Heart right ventricle (tissue), 16 donors: ENCODE measurements around the gene ALS2. TPM values are rescaled to one million over a fixed set of nuclear protein-coding genes. Genes with fewer than 3 reads are reported as not detected.

Experiments used
- ATAC-seq, 8 donors: fragments of 200-7000 bp; cut with Tn5 transposase; one replicate each; pipeline ENCODE4 v1.9.1; 2020; ENCODE audit warnings: mild to moderate bottlenecking in 8 of 8, moderate library complexity in 8 of 8, moderate number of reproducible peaks in 1 of 8
- DNase-seq, 2 donors: peaks; one replicate each; pipeline ENCODE4 v3.0.0-alpha.2; 2020
- H3K27ac ChIP-seq, 10 donors: fragments of 200-600 bp; sonication (generic) in 2 of 10; one replicate each; pipeline versions ENCODE4 v1.5.0 to v1.8.0; 2020 to 2022; ENCODE audit warnings: mild to moderate bottlenecking in 3 of 10
- H3K27me3 ChIP-seq, 7 donors: fragments of 200-600 bp; one replicate each; pipeline ENCODE4 v1.8.0; 2021 to 2022; ENCODE audit warnings: mild to moderate bottlenecking in 2 of 7
- H3K36me3 ChIP-seq, 9 donors: fragments of 200-600 bp; sonication (generic) in 1 of 9; one replicate each; pipeline versions ENCODE4 v1.5.0 to v1.8.0; 2020 to 2022; ENCODE audit warnings: mild to moderate bottlenecking in 2 of 9
- H3K4me1 ChIP-seq, 9 donors: fragments of 200-600 bp; sonication (generic) in 1 of 9; one replicate each; pipeline versions ENCODE4 v1.5.0 to v1.8.0; 2020 to 2022; ENCODE audit warnings: mild to moderate bottlenecking in 4 of 9
- H3K4me3 ChIP-seq, 10 donors: fragments of 200-600 bp; sonication (generic) in 2 of 10; one replicate each; pipeline versions ENCODE4 v1.5.0 to v1.8.0; 2020 to 2022; ENCODE audit warnings: mild to moderate bottlenecking in 7 of 10, moderate library complexity in 2 of 10
- H3K9me3 ChIP-seq, 11 donors: fragments of 200-600 bp in 10 of 11; sonication (generic) in 2 of 11; one replicate each; pipeline versions ENCODE4 v1.5.0 to v1.8.0; 2013 to 2022; ENCODE audit warnings: mild to moderate bottlenecking in 2 of 11, control low read depth in 1 of 11, moderate library complexity in 1 of 11
- WGBS, 2 donors: extraction: QIAGEN DNeasy Blood & Tissue Kit; methylation state at CpG; one replicate each; pipeline ENCODE4 v1.1.7; 2013; ENCODE audit warnings: inconsistent platforms in 1 of 2; 5-methylcytosine and 5-hydroxymethylcytosine counted together
- intact Hi-C, 10 donors: fragments of 100-400 bp; cut with DNase I; formaldehyde crosslinking; loops; one replicate each; pipeline versions ENCODE4 v1.11.1 to v1.14.2; 2022
- polyA plus RNA-seq, 2 donors: library from polyadenylated mRNA; stranded (reverse); fragments of 200-250 nt; gene quantifications; one replicate each; pipeline ENCODE4 v1.2.3, GENCODE V29; 2013
- total RNA-seq, 10 donors: library from RNA; stranded (reverse); fragmentation: NEBNext Ultra II Directional in 3 of 10; extraction: Animal tissue kit (Norgen Biotek cat#: 25700) in 3 of 10; gene quantifications; one replicate each; pipeline versions ENCODE4 v1.2.1 to v1.2.4, GENCODE V29; 2021 to 2023
- TF ChIP-seq, protein P1 (sequence below), 9 donors: fragments of 200-600 bp; sonication (generic) in 2 of 9; IDR thresholded peaks; one replicate each; pipeline versions ENCODE4 v1.5.0 to v1.8.0; 2021 to 2022; ENCODE audit warnings: antibody characterized with exemption in 9 of 9, mild to moderate bottlenecking in 5 of 9, moderate library complexity in 1 of 9
- donor health status: Arrhythmogenic right ventricular cardiomyopathy.
- donor health status: ischemic (EF 13 %, LVEDD 7.1; RV severe dilation, severe dysfunction).
- donor health status: healthy with polysubstance abuse.
- donor health status: DM: no; HTN: yes; CAD: no.
- donor health status: DM: no; HTN: no; CAD: no.
- donor health status: ischemic (EF 25% LVEDD 6.9; RV normal size, moderate dysfunction).
- donor health status: ischemic (EF 25% LVEDD 5.7; RV mildly dilated, moderate dysfunction).
- donor health status: healthy.
- donor health status: DM: yes; HTN: yes; CAD: no.
- donor health status: Ischemic cardiomyopathy.
- donor health status: ischemic (EF 35%, LVEDD 5.7; RV mildly dilated, moderate dysfunction).
- donor health status: nonischemic (EF 11% LVEDD 7.7; RV severe dilation, severe dysfunction).
- donor health status: DM: yes; HTN: yes; CAD: no.
- donor health status: PGD.
- donor health status: ischemic (EF 29% LVEDD 5.4; RV normal size, mild dysfunction).
- donor health status: nonischemic (EF 23%, LVEDD 6.1; RV moderate dilation, normal function).

The ALS2 gene
- total and polyA plus RNA-seq, 12 donors: 7.8 to 49.3 (median 34.5) TPM

DNA sequence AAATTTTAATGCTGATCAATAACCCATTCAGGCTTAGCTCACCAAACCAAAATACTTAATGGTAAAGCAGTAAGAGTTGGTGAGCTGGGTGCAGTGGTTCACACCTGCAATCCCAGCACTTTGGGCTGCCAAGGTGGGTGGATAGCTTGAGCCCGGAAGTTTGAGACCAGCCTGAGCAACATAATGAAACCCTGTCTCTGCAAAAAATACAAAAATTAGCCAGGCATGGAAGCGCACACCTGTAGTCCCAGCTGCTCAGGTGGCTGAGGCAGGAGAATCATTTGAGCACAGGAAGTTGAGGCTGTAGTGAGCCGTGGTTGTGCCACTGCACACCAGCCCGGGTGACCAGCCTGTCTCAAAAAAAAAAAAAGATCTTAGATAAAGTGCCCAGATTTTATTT lies 46.6 kb downstream of the ALS2 start:
- Histone ChIP-seq H3K4me1 (no peaks in the 10 kb centered on the region), H3K36me3 (peaks cover 0 to 99% (median 59%) of the 10 kb centered on the region in 9 donors), H3K9me3 (peaks cover 0 to 17% (median 7%) of the 10 kb centered on the region in 11 donors), H3K4me3 (no peak overlapping the region), H3K27me3 (no peaks in the 10 kb centered on the region), H3K27ac (no peak overlapping the region)
- WGBS, 2 donors: 92 to 97% methylated on average over 4 of the region's 4 CpGs
- intact Hi-C loops: loop anchor here in 1 of 10 donors (10.0 kb wide), 1 partner anchor 349 kb away; no protein-coding TSS in a partner anchor
- ATAC-seq (no peak), DNase-seq (no peak)
- TF ChIP-seq, protein P1, sequence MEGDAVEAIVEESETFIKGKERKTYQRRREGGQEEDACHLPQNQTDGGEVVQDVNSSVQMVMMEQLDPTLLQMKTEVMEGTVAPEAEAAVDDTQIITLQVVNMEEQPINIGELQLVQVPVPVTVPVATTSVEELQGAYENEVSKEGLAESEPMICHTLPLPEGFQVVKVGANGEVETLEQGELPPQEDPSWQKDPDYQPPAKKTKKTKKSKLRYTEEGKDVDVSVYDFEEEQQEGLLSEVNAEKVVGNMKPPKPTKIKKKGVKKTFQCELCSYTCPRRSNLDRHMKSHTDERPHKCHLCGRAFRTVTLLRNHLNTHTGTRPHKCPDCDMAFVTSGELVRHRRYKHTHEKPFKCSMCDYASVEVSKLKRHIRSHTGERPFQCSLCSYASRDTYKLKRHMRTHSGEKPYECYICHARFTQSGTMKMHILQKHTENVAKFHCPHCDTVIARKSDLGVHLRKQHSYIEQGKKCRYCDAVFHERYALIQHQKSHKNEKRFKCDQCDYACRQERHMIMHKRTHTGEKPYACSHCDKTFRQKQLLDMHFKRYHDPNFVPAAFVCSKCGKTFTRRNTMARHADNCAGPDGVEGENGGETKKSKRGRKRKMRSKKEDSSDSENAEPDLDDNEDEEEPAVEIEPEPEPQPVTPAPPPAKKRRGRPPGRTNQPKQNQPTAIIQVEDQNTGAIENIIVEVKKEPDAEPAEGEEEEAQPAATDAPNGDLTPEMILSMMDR (IDR thresholded peaks at IDR 0.05): no peak

DNA sequence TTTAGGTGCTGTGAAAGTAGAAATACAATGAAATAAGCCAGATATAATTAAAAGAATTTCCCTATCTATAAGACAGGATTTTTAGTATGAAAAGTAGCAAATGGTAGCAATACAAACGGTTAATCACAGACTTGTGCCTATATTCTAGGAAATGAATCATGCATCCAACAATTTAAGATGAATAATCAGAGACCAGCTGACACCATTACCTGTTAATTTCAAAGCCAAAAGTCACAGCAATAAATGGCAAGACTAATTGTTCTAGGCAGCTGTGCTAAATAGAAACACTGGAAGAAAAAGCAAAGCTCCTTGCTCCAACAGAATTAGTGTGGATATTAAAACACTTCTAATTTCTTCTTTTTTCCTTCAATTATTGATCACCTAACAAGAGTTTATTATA lies 47.2 kb downstream of the ALS2 start:
- intact Hi-C loops: loop anchor here in 1 of 10 donors (10.0 kb wide), 1 partner anchor 349 kb away; no protein-coding TSS in a partner anchor
- peaks cover 0 to 17% (median 7%) of the 10 kb centered on the region in 11 donors for H3K9me3 ChIP-seq
- H3K27me3 ChIP-seq: no peaks in the 10 kb centered on the region
- no peak for DNase-seq
- TF ChIP-seq, protein P1 (IDR thresholded peaks at IDR 0.05): no peak
- H3K27ac ChIP-seq: no peak overlapping the region
- H3K36me3 ChIP-seq: peaks cover 0 to 100% (median 63%) of the 10 kb centered on the region in 9 donors
- no peak for ATAC-seq
- WGBS, 2 donors: 84 to 85% methylated on average over 1 of the region's 1 CpG
- no peak overlapping the region for H3K4me3 ChIP-seq
- no peaks in the 10 kb centered on the region for H3K4me1 ChIP-seq

DNA sequence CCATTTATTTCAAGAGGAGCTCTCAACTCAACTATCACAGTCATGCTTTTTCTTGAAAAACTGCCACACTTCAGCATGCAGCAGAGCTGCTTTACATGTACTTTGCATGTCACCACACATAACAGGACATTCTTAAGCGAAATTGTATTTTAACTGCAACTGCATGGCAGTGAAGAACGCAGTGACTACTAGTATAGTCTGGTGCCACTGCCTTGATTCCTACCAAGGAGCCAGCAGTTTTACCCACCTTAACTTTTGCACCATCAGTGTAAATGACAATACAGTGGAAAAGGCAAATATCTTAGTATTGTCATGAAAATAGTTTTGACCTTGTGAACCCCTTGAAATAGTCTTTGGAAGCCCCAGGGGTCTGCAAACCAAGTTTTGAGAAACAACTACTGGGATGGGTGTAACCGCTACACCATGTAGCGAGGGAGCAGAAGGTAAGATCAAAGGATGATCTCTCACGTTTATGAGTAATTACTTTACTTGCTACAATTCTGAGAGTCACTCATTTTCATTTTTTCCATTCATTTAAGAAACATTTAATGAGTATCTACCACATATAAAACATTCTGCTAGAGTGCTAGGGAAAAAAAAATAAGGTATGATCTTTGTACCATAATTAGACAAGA lies 50.0 kb downstream of the ALS2 start:
- TF ChIP-seq, protein P1 (IDR thresholded peaks at IDR 0.05): no peak

DNA sequence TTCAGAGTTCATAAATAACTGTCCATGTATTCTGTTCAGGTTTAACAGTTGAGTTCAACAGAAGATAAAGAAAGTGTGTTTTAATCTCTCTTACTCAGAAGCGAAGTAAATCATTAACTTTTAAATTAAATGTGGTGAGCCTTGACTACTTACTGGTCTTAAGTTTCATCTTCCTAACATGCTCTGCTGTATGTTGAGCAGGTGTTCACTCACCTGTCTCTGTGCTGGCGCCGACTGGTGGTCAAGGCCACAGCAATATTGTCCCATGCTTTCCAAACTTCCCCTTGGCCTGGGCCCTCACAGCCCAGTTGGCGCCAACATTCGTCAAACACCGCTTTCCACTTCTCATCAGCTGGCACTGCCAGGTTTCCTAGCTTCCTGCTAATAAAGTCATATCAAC lies 65.3 kb downstream of the ALS2 start:
- H3K36me3 ChIP-seq: peaks cover 7 to 100% (median 59%) of the 10 kb centered on the region in 9 donors
- H3K27me3 ChIP-seq: no peaks in the 10 kb centered on the region
- WGBS, 2 donors: 93 to 94% methylated on average over 6 of the region's 6 CpGs
- H3K4me1 ChIP-seq: no peaks in the 10 kb centered on the region
- ATAC-seq (no peak), DNase-seq (no peak)
- TF ChIP-seq, protein P1 (IDR thresholded peaks at IDR 0.05): no peak
- no peak overlapping the region for H3K27ac ChIP-seq
- peaks cover 0 to 11% (median 0%) of the 10 kb centered on the region in 11 donors for H3K9me3 ChIP-seq
- no peak overlapping the region for H3K4me3 ChIP-seq
- intact Hi-C loops: no loop called here

More for the DNA sequence above, 50.0 kb downstream of the ALS2 start:
- 91 to 94% methylated on average over 5 of the region's 5 CpGs for WGBS, 2 donors
- Histone ChIP-seq H3K4me3 (no peak overlapping the region), H3K36me3 (peaks cover 0 to 100% (median 62%) of the 10 kb centered on the region in 9 donors), H3K4me1 (no peaks in the 10 kb centered on the region), H3K27ac (no peak overlapping the region), H3K9me3 (peaks cover 0 to 3% (median 0%) of the 10 kb centered on the region in 11 donors), H3K27me3 (no peaks in the 10 kb centered on the region)
- no peak for DNase-seq
- no peak for ATAC-seq
- intact Hi-C loops: loop anchor here in 1 of 10 donors (10.0 kb wide), 1 partner anchor 346 kb away; no protein-coding TSS in a partner anchor
